ENCODE data around the gene MEIS1. TPM values are rescaled to one million over a fixed set of nuclear protein-coding genes. Genes with fewer than 3 reads are reported as not detected.

MEIS1 gene
- total and polyA plus RNA-seq, 2 donors (not counting 1 experiment from before 2014, with no cell fraction given), result 0.03 TPM; not detected in 1

GRCh38 chr2:66596256-66596655, 161.3 kb downstream of the MEIS1 start:
- Mint-ChIP-seq H3K9me3 (ENCODE audit: insufficient read depth) (no peaks in the 10 kb centered on the region), H3K4me3 (no peak overlapping the region), H3K27ac (no peak overlapping the region), H3K27me3 (peaks cover 3% of the 10 kb centered on the region), H3K4me1 (no peaks in the 10 kb centered on the region)
- no peaks in the 10 kb centered on the region for H4K20me1 ChIP-seq (ENCODE audit: control insufficient read depth, insufficient read depth, low read length, poor library complexity, severe bottlenecking)
- intact Hi-C loops (cut with micrococcal nuclease), result no loop called here
- ChIA-PET POLR2A (no interaction called here), CTCF (no interaction called here)
- H3K27me3 ChIP-seq (replicated peaks in 1 of 4; ENCODE audit: control extremely low read depth in 1 of 4, control insufficient read depth in 3 of 4, insufficient read depth in 4 of 4, low read length in 3 of 4), result no peaks in the 10 kb centered on the region
- no peaks in the 10 kb centered on the region for H3K4me1 ChIP-seq (ENCODE audit: control insufficient read depth in 2 of 2, insufficient read depth in 2 of 2, low read length in 2 of 2)
- ATAC-seq (ENCODE audit: low read depth), result no peak
- no peak overlapping the region for H2AFZ ChIP-seq (ENCODE audit: insufficient read depth, low read depth, low read length, poor library complexity, severe bottlenecking)
- no peak overlapping the region for H3K9ac ChIP-seq (ENCODE audit: low read length)
- no peaks in the 10 kb centered on the region for H3K36me3 ChIP-seq (replicated peaks in 1 of 2; ENCODE audit: control extremely low read depth in 1 of 2, control insufficient read depth in 1 of 2, extremely low read depth in 1 of 2, insufficient read depth in 2 of 2, low read length in 1 of 2)
- no peak overlapping the region for H3K4me2 ChIP-seq (replicated peaks; ENCODE audit: low read depth, low read length, poor library complexity, severe bottlenecking)
- TF ChIP-seq EZH2 (IDR thresholded peaks at IDR 0.05; ENCODE audit: borderline replicate concordance, insufficient read depth, low read depth, low read length, poor library complexity, severe bottlenecking), result no peak
- TF ChIP-seq, protein P1, sequence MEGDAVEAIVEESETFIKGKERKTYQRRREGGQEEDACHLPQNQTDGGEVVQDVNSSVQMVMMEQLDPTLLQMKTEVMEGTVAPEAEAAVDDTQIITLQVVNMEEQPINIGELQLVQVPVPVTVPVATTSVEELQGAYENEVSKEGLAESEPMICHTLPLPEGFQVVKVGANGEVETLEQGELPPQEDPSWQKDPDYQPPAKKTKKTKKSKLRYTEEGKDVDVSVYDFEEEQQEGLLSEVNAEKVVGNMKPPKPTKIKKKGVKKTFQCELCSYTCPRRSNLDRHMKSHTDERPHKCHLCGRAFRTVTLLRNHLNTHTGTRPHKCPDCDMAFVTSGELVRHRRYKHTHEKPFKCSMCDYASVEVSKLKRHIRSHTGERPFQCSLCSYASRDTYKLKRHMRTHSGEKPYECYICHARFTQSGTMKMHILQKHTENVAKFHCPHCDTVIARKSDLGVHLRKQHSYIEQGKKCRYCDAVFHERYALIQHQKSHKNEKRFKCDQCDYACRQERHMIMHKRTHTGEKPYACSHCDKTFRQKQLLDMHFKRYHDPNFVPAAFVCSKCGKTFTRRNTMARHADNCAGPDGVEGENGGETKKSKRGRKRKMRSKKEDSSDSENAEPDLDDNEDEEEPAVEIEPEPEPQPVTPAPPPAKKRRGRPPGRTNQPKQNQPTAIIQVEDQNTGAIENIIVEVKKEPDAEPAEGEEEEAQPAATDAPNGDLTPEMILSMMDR (IDR thresholded peaks at IDR 0.05), result no peak
- H3K27ac ChIP-seq (ENCODE audit: low read length in 2 of 2), result no peak overlapping the region
- no peaks in the 10 kb centered on the region for H3K9me3 ChIP-seq (ENCODE audit: control extremely low read depth in 1 of 3, control insufficient read depth in 2 of 3, insufficient read depth in 1 of 3, low read length in 2 of 3)
- no CpG with 5 or more reads among the region's 2 CpGs for WGBS (ENCODE audit: insufficient coverage)
- H3K4me3 ChIP-seq (ENCODE audit: control extremely low read depth in 1 of 5, extremely low read depth in 1 of 5, insufficient read depth in 1 of 5, low read depth in 2 of 5, low read length in 4 of 5), result no peak overlapping the region
- no peak for DNase-seq
- H3K79me2 ChIP-seq (ENCODE audit: control insufficient read depth, insufficient read depth, low read length), result no peaks in the 10 kb centered on the region

- Histone ChIP-seq H4K20me1 (ENCODE audit: control insufficient read depth, insufficient read depth, low read length, poor library complexity, severe bottlenecking) (no peaks in the 10 kb centered on the region), H3K4me2 (replicated peaks; ENCODE audit: low read depth, low read length, poor library complexity, severe bottlenecking) (no peak overlapping the region), H3K9ac (ENCODE audit: low read length) (no peak overlapping the region), H3K9me3 (ENCODE audit: control extremely low read depth in 1 of 3, control insufficient read depth in 2 of 3, insufficient read depth in 1 of 3, low read length in 2 of 3) (no peaks in the 10 kb centered on the region), H3K4me3 (ENCODE audit: control extremely low read depth in 1 of 5, extremely low read depth in 1 of 5, insufficient read depth in 1 of 5, low read depth in 2 of 5, low read length in 4 of 5) (no peak overlapping the region), H3K27ac (ENCODE audit: low read length in 2 of 2) (no peak overlapping the region), H3K27me3 (replicated peaks in 1 of 4; ENCODE audit: control extremely low read depth in 1 of 4, control insufficient read depth in 3 of 4, insufficient read depth in 4 of 4, low read length in 3 of 4) (no peaks in the 10 kb centered on the region), H2AFZ (ENCODE audit: insufficient read depth, low read depth, low read length, poor library complexity, severe bottlenecking) (no peak overlapping the region), H3K4me1 (ENCODE audit: control insufficient read depth in 2 of 2, insufficient read depth in 2 of 2, low read length in 2 of 2) (no peaks in the 10 kb centered on the region), H3K79me2 (ENCODE audit: control insufficient read depth, insufficient read depth, low read length) (no peaks in the 10 kb centered on the region), H3K36me3 (replicated peaks in 1 of 2; ENCODE audit: control extremely low read depth in 1 of 2, control insufficient read depth in 1 of 2, extremely low read depth in 1 of 2, insufficient read depth in 2 of 2, low read length in 1 of 2) (no peaks in the 10 kb centered on the region)
- intact Hi-C loops (cut with micrococcal nuclease), result no loop called here
- no peak for TF ChIP-seq EZH2 (IDR thresholded peaks at IDR 0.05; ENCODE audit: borderline replicate concordance, insufficient read depth, low read depth, low read length, poor library complexity, severe bottlenecking)
- TF ChIP-seq, protein P1 (IDR thresholded peaks at IDR 0.05), result no peak
- H3K4me3 Mint-ChIP-seq, result no peak overlapping the region
- no peaks in the 10 kb centered on the region for H3K9me3 Mint-ChIP-seq (ENCODE audit: insufficient read depth)
- peaks cover under 1% of the 10 kb centered on the region for H3K27me3 Mint-ChIP-seq
- whole genome bisulfite sequencing (ENCODE audit: insufficient coverage), result no CpG with 5 or more reads among the region's 4 CpGs
- ChIA-PET POLR2A (no interaction called here), CTCF (no interaction called here)
- H3K4me1 Mint-ChIP-seq, result no peaks in the 10 kb centered on the region
- no peak for ATAC-seq (ENCODE audit: low read depth)
- no peak overlapping the region for H3K27ac Mint-ChIP-seq
- no peak for DNase-seq
These were observed 166.7 kb downstream of the MEIS1 start for GRCh38 chr2:66601624-66602023.

All from B cell (primary cell).